ENCODE results near the gene ZNF292.
"Not testable (repeated sequence)": the region's sequence is repeated elsewhere in the genome, so short reads cannot be mapped to it uniquely, and the experiment has no call there.

ZNF292 gene

GRCh38 chr6:87152526-87152955 lies 2.8 kb upstream of the ZNF292 start:
- Histone ChIP-seq H3K27ac (ENCODE audit: low read length) (peak overlapping the region; percentile 54; the same call in 1 of the 2 replicates), H3K27me3 (ENCODE audit: low read depth, low read length) (no peaks in the 10 kb centered on the region), H3K79me2 (ENCODE audit: low read length) (peaks cover 34% of the 10 kb centered on the region), H3K4me1 (ENCODE audit: low read length) (peaks cover 24% of the 10 kb centered on the region), H3K4me3 (ENCODE audit: low read length) (peak overlapping the region; percentile 82), H3K4me2 (ENCODE audit: low read length) (peak overlapping the region; percentile 95), H3K36me3 (replicated peaks; ENCODE audit: low read depth, low read length) (peaks cover 6% of the 10 kb centered on the region), H3K9ac (ENCODE audit: low read length) (peak overlapping the region; percentile 75), H4K20me1 (ENCODE audit: insufficient read depth, low read length) (peaks cover 15% of the 10 kb centered on the region), H2AFZ (ENCODE audit: low read depth, low read length) (peak overlapping the region; percentile 87), H3K9me3 (ENCODE audit: insufficient read depth, low read length) (no peaks in the 10 kb centered on the region)
- no peak for TF ChIP-seq CTCF (IDR thresholded peaks at IDR 0.05; ENCODE audit: low read depth, low read length)
- TF ChIP-seq EZH2phosphoT487 (IDR thresholded peaks at IDR 0.05; ENCODE audit: low read depth) = no peak

- H3K9me3 ChIP-seq (ENCODE audit: insufficient read depth, low read length) = no peaks in the 10 kb centered on the region
- H3K27me3 ChIP-seq (ENCODE audit: low read depth, low read length) = no peaks in the 10 kb centered on the region
- H3K4me2 ChIP-seq (ENCODE audit: low read length) = peak overlapping the region; percentile 95
- H3K27ac ChIP-seq (ENCODE audit: low read length) = peak overlapping the region; percentile 87
- H4K20me1 ChIP-seq (ENCODE audit: insufficient read depth, low read length) = peaks cover 35% of the 10 kb centered on the region
- H3K36me3 ChIP-seq (replicated peaks; ENCODE audit: low read depth, low read length) = peaks cover 10% of the 10 kb centered on the region
- H3K4me1 ChIP-seq (ENCODE audit: low read length) = peaks cover 24% of the 10 kb centered on the region
- TF ChIP-seq CTCF (IDR thresholded peaks at IDR 0.05; ENCODE audit: low read depth, low read length) (no peak), EZH2phosphoT487 (IDR thresholded peaks at IDR 0.05; ENCODE audit: low read depth) (no peak)
- peaks cover 55% of the 10 kb centered on the region for H3K79me2 ChIP-seq (ENCODE audit: low read length)
- peak overlapping the region; percentile 74 for H3K9ac ChIP-seq (ENCODE audit: low read length)
- peak overlapping the region; percentile 82 for H3K4me3 ChIP-seq (ENCODE audit: low read length)
- peak overlapping the region; percentile 69 for H2AFZ ChIP-seq (ENCODE audit: low read depth, low read length)
Observed at GRCh38 chr6:87154641-87154992, 748 bp upstream of the ZNF292 start.

- peaks cover 24% of the 10 kb centered on the region for H3K4me1 ChIP-seq (ENCODE audit: low read length)
- H3K27me3 ChIP-seq (ENCODE audit: low read depth, low read length) = no peaks in the 10 kb centered on the region
- no peak for TF ChIP-seq EZH2phosphoT487 (IDR thresholded peaks at IDR 0.05; ENCODE audit: low read depth)
- no peak for TF ChIP-seq CTCF (IDR thresholded peaks at IDR 0.05; ENCODE audit: low read depth, low read length)
- H3K9ac ChIP-seq (ENCODE audit: low read length) = peak overlapping the region; percentile 74
- peak overlapping the region; percentile 82 for H3K4me3 ChIP-seq (ENCODE audit: low read length)
- no peaks in the 10 kb centered on the region for H3K9me3 ChIP-seq (ENCODE audit: insufficient read depth, low read length)
- peak overlapping the region; percentile 62; the same call in 1 of the 2 replicates for H2AFZ ChIP-seq (ENCODE audit: low read depth, low read length)
- peaks cover 50% of the 10 kb centered on the region for H4K20me1 ChIP-seq (ENCODE audit: insufficient read depth, low read length)
- peaks cover 70% of the 10 kb centered on the region for H3K79me2 ChIP-seq (ENCODE audit: low read length)
- peak overlapping the region; percentile 87 for H3K27ac ChIP-seq (ENCODE audit: low read length)
- peaks cover 10% of the 10 kb centered on the region for H3K36me3 ChIP-seq (replicated peaks; ENCODE audit: low read depth, low read length)
- H3K4me2 ChIP-seq (ENCODE audit: low read length) = peak overlapping the region; percentile 98
Observed at GRCh38 chr6:87155842-87156815, 764 bp downstream of the ZNF292 start.

GRCh38 chr6:87157596-87157995 lies 2.2 kb downstream of the ZNF292 start:
- H3K27ac ChIP-seq (ENCODE audit: low read length); H2AFZ ChIP-seq (ENCODE audit: low read depth, low read length); H3K27me3 ChIP-seq (ENCODE audit: low read depth, low read length); H3K9ac ChIP-seq (ENCODE audit: low read length); H3K9me3 ChIP-seq (ENCODE audit: insufficient read depth, low read length): not testable (repeated sequence)
- peak overlapping the region; percentile 82; the same call in 1 of the 2 replicates for H3K4me3 ChIP-seq (ENCODE audit: low read length)
- H3K36me3 ChIP-seq (replicated peaks; ENCODE audit: low read depth, low read length) = peaks cover 10% of the 10 kb centered on the region
- H4K20me1 ChIP-seq (ENCODE audit: insufficient read depth, low read length) = peaks cover 65% of the 10 kb centered on the region
- 0 out of 2 replicates have a peak overlapping the region, but pooled peaks have one; percentile 98 for H3K4me2 ChIP-seq (ENCODE audit: low read length)
- H3K4me1 ChIP-seq (ENCODE audit: low read length) = peaks cover 23% of the 10 kb centered on the region
- peaks cover 85% of the 10 kb centered on the region for H3K79me2 ChIP-seq (ENCODE audit: low read length)

Data from OCI-LY3 (cell line).